ENCODE results near the gene PCDH7. TPM values are rescaled to one million over a fixed set of nuclear protein-coding genes. Genes with fewer than 3 reads are reported as not detected.

PCDH7 gene
- total and polyA plus RNA-seq, 2 experiments from 2014 or later, result 2.4 to 10.8 TPM

- TF ChIP-seq ZNF462 (CRISPR knock-in tag; IDR thresholded peaks at IDR 0.05) (no peak), REST (IDR thresholded peaks at IDR 0.05; ENCODE audit: unreplicated experiment) (no peak), JUNB (IDR thresholded peaks at IDR 0.05; ENCODE audit: unreplicated experiment) (no peak), POLR2AphosphoS5 (IDR thresholded peaks at IDR 0.05; ENCODE audit: low read depth) (no peak), NANOG (IDR thresholded peaks at IDR 0.05; ENCODE audit: borderline replicate concordance) (no peak), EZH2 (IDR thresholded peaks at IDR 0.05; ENCODE audit: low read depth, unreplicated experiment) (no peak), STAT1 (IDR thresholded peaks at IDR 0.05; ENCODE audit: unreplicated experiment) (no peak), ETS1 (IDR thresholded peaks at IDR 0.05) (no peak), ZNF331 (CRISPR knock-in tag; IDR thresholded peaks at IDR 0.05; ENCODE audit: low read depth) (no peak), CTCF (conservative IDR thresholded peaks at IDR 0.05; ENCODE audit: low read depth in 2 of 2) (no peak), ZNF114 (CRISPR knock-in tag; IDR thresholded peaks at IDR 0.05) (no peak), EZH2phosphoT487 (IDR thresholded peaks at IDR 0.05; ENCODE audit: unreplicated experiment) (no peak), CREB1 (CRISPR knock-in tag; IDR thresholded peaks at IDR 0.05; ENCODE audit: low read depth) (no peak)
- H3K4me1 ChIP-seq (ENCODE audit: insufficient read depth), result no peaks in the 10 kb centered on the region
- H3K27me3 Mint-ChIP-seq (ENCODE audit: insufficient read depth, low read depth, poor library complexity), result no peaks in the 10 kb centered on the region
Measured at GRCh38 chr4:30757357-30757756, 37.2 kb downstream of the PCDH7 start.

More at GRCh38 chr4:30757357-30757756, 37.2 kb downstream of the PCDH7 start:
- DNase-seq (ENCODE audit: low spot score), result no peak
- Mint-ChIP-seq H3K36me3 (ENCODE audit: low read depth) (no peaks in the 10 kb centered on the region), H3K27ac (no peak overlapping the region), H3K4me1 (no peaks in the 10 kb centered on the region), H3K9me3 (no peaks in the 10 kb centered on the region), H3K4me3 (no peak overlapping the region)
- Histone ChIP-seq H3K27ac (ENCODE audit: low read depth) (no peak overlapping the region), H3K9me2 (ENCODE audit: insufficient read depth) (peaks cover 3% of the 10 kb centered on the region; the same call in 1 of the 2 replicates), H3K4me2 (no peak overlapping the region), H3K79me2 (replicated peaks; ENCODE audit: insufficient read depth) (no peaks in the 10 kb centered on the region), H3K27me3 (ENCODE audit: insufficient read depth) (no peaks in the 10 kb centered on the region), H3K36me3 (ENCODE audit: insufficient read depth) (no peaks in the 10 kb centered on the region), H2AFZ (no peak overlapping the region), H3K4me3 (no peak overlapping the region), H4K20me1 (replicated peaks; ENCODE audit: insufficient read depth) (no peaks in the 10 kb centered on the region; the same call in 1 of the 2 replicates), H3F3A (replicated peaks; ENCODE audit: low read depth) (no peaks in the 10 kb centered on the region)
- no peak for ATAC-seq
